Measurements from ENCODE around the gene BGN. TPM values are rescaled to one million over a fixed set of nuclear protein-coding genes. Genes with fewer than 3 reads are reported as not detected.

The BGN gene
- total RNA-seq, 4 donors from 2014 or later, result 1.1 to 50.7 (median 9.8) TPM

- H3K27me3 ChIP-seq, result peaks cover 0 to 3% (median 0%) of the 10 kb centered on the region in 3 donors
- H3K27ac ChIP-seq, result no peak overlapping the region
- no peaks in the 10 kb centered on the region for H3K9me3 ChIP-seq
- intact Hi-C loops (cut with DNase I; ENCODE audit: low total_unique reads) (no loop called here), in situ Hi-C loops (cut with MboI; ENCODE audit: low sequenced_read_pairs in 4 of 4) (no loop called here)
- no peaks in the 10 kb centered on the region for H3K36me3 ChIP-seq
- DNase-seq, result no peak
- TF ChIP-seq POLR2A (IDR thresholded peaks at IDR 0.05), result no peak
- TF ChIP-seq CTCF (IDR thresholded peaks at IDR 0.05 in 4 of 5, conservative IDR thresholded peaks at IDR 0.05 in 1 of 5), result no peak
- H3K4me3 ChIP-seq, result no peak overlapping the region
- no peak for ATAC-seq
- no peaks in the 10 kb centered on the region for H3K4me1 ChIP-seq
Measured at GRCh38 chrX:153544727-153545126, 49.9 kb downstream of the BGN start.

GRCh38 chrX:153546386-153546785 lies 51.6 kb downstream of the BGN start:
- Histone ChIP-seq H3K27me3 (peaks cover 0 to 3% (median 0%) of the 10 kb centered on the region in 3 donors), H3K27ac (no peak overlapping the region), H3K4me3 (no peak overlapping the region), H3K36me3 (no peaks in the 10 kb centered on the region), H3K9me3 (no peaks in the 10 kb centered on the region), H3K4me1 (no peaks in the 10 kb centered on the region)
- ATAC-seq (no peak), DNase-seq (no peak)
- in situ Hi-C loops (cut with MboI; ENCODE audit: low sequenced_read_pairs in 4 of 4), result no loop called here
- TF ChIP-seq CTCF (IDR thresholded peaks at IDR 0.05 in 4 of 5, conservative IDR thresholded peaks at IDR 0.05 in 1 of 5) (no peak), POLR2A (IDR thresholded peaks at IDR 0.05) (no peak)
- intact Hi-C loops (cut with DNase I; ENCODE audit: low total_unique reads), result no loop called here

GRCh38 chrX:153547195-153547594 lies 52.4 kb downstream of the BGN start:
- DNase-seq, result no peak
- H3K27me3 ChIP-seq, result peaks cover 0 to 3% (median 0%) of the 10 kb centered on the region in 3 donors
- in situ Hi-C loops (cut with MboI; ENCODE audit: low sequenced_read_pairs in 4 of 4) (no loop called here), intact Hi-C loops (cut with DNase I; ENCODE audit: low total_unique reads) (no loop called here)
- H3K36me3 ChIP-seq, result no peaks in the 10 kb centered on the region
- no peak for ATAC-seq
- no peak overlapping the region for H3K27ac ChIP-seq
- no peaks in the 10 kb centered on the region for H3K4me1 ChIP-seq
- no peaks in the 10 kb centered on the region for H3K9me3 ChIP-seq
- no peak overlapping the region for H3K4me3 ChIP-seq
- no peak for TF ChIP-seq CTCF (IDR thresholded peaks at IDR 0.05 in 4 of 5, conservative IDR thresholded peaks at IDR 0.05 in 1 of 5)
- no peak for TF ChIP-seq POLR2A (IDR thresholded peaks at IDR 0.05)

GRCh38 chrX:153549231-153549630 lies 54.5 kb downstream of the BGN start:
- Histone ChIP-seq H3K27ac (no peak overlapping the region), H3K9me3 (no peaks in the 10 kb centered on the region), H3K4me3 (no peak overlapping the region), H3K36me3 (no peaks in the 10 kb centered on the region), H3K27me3 (peaks cover 0 to 3% (median 0%) of the 10 kb centered on the region in 3 donors), H3K4me1 (no peaks in the 10 kb centered on the region)
- intact Hi-C loops (cut with DNase I; ENCODE audit: low total_unique reads), result no loop called here
- no peak for TF ChIP-seq CTCF (IDR thresholded peaks at IDR 0.05 in 4 of 5, conservative IDR thresholded peaks at IDR 0.05 in 1 of 5)
- no peak for TF ChIP-seq POLR2A (IDR thresholded peaks at IDR 0.05)
- no peak for DNase-seq
- in situ Hi-C loops (cut with MboI; ENCODE audit: low sequenced_read_pairs in 4 of 4), result no loop called here
- no peak for ATAC-seq

- Histone ChIP-seq H3K27ac (no peak overlapping the region), H3K36me3 (no peaks in the 10 kb centered on the region), H3K9me3 (no peaks in the 10 kb centered on the region), H3K4me1 (no peaks in the 10 kb centered on the region), H3K27me3 (peaks cover 0 to 2% (median 0%) of the 10 kb centered on the region in 3 donors), H3K4me3 (no peak overlapping the region)
- ATAC-seq, result no peak
- DNase-seq, result no peak
- in situ Hi-C loops (cut with MboI; ENCODE audit: low sequenced_read_pairs in 4 of 4) (loop anchor here in 3 of 4 donors (10.0 kb wide), 1 partner anchor 115 kb away; no protein-coding TSS in a partner anchor), intact Hi-C loops (cut with DNase I; ENCODE audit: low total_unique reads) (no loop called here)
- TF ChIP-seq CTCF (IDR thresholded peaks at IDR 0.05 in 4 of 5, conservative IDR thresholded peaks at IDR 0.05 in 1 of 5) (no peak), POLR2A (IDR thresholded peaks at IDR 0.05) (no peak)
Measured at GRCh38 chrX:153549807-153550206, 55.0 kb downstream of the BGN start.

All from gastrocnemius medialis (tissue), 4 donors.